Measurements from ENCODE around the gene ZKSCAN8. TPM values are rescaled to one million over a fixed set of nuclear protein-coding genes. Genes with fewer than 3 reads are reported as not detected.
A peak's percentile ranks its signal among the peaks of the same experiment; 100 is the strongest.
"Not testable (repeated sequence)": the region's sequence is repeated elsewhere in the genome, so short reads cannot be mapped to it uniquely, and the experiment has no call there.

ZKSCAN8 gene
- total RNA-seq, result 25.7 and 27.4 TPM in 2 replicates

- Histone ChIP-seq H2AFZ (ENCODE audit: low read length) (peak within 1 kb of the TSS; percentile 98), H3K9me3 (ENCODE audit: low read depth, low read length) (no peaks in the 10 kb centered on the region), H3K79me2 (ENCODE audit: insufficient read depth, low read length) (peaks cover 57% of the 10 kb centered on the region), H3K27ac (ENCODE audit: low read depth, low read length) (peak within 1 kb of the TSS; percentile 66), H3K36me3 (ENCODE audit: insufficient read depth, low read length) (peaks cover 5% of the 10 kb centered on the region), H3K4me2 (ENCODE audit: insufficient read depth, low read length) (peak within 1 kb of the TSS; percentile 87), H4K20me1 (ENCODE audit: insufficient read depth, low read length) (peaks cover 8% of the 10 kb centered on the region), H3K4me3 (ENCODE audit: insufficient read depth, low read length) (peak within 1 kb of the TSS; percentile 86), H3K4me1 (ENCODE audit: insufficient read depth, low read length) (peaks cover 16% of the 10 kb centered on the region), H3K27me3 (ENCODE audit: insufficient read depth, low read length) (no peaks in the 10 kb centered on the region)
- peak; percentile 88 for DNase-seq (ENCODE audit: insufficient read length, low spot score, missing footprints)
- no peak for TF ChIP-seq CTCF (IDR thresholded peaks at IDR 0.05; ENCODE audit: extremely low read depth, low read depth, low read length)
Measured at GRCh38 chr6:28141500-28142329, at the start of gene ZKSCAN8. ZKSCAN8 (plus strand) TSS chr6:28141883; CDS start chr6:28148408, 6,525 bp downstream.

- not testable (repeated sequence) for H3K27ac ChIP-seq (ENCODE audit: low read depth, low read length); H3K4me2 ChIP-seq (ENCODE audit: insufficient read depth, low read length); H2AFZ ChIP-seq (ENCODE audit: low read length); H3K9me3 ChIP-seq (ENCODE audit: low read depth, low read length); H3K27me3 ChIP-seq (ENCODE audit: insufficient read depth, low read length); H3K79me2 ChIP-seq (ENCODE audit: insufficient read depth, low read length); H3K4me3 ChIP-seq (ENCODE audit: insufficient read depth, low read length); H3K4me1 ChIP-seq (ENCODE audit: insufficient read depth, low read length); DNase-seq (ENCODE audit: insufficient read length, low spot score, missing footprints); H4K20me1 ChIP-seq (ENCODE audit: insufficient read depth, low read length); H3K36me3 ChIP-seq (ENCODE audit: insufficient read depth, low read length)
Measured at GRCh38 chr6:28102222-28102621, 39.5 kb upstream of the ZKSCAN8 start.

GRCh38 chr6:28102699-28103098 is 39.0 kb upstream of the ZKSCAN8 start:
- not testable (repeated sequence) for H3K27ac ChIP-seq (ENCODE audit: low read depth, low read length); H3K36me3 ChIP-seq (ENCODE audit: insufficient read depth, low read length); H3K27me3 ChIP-seq (ENCODE audit: insufficient read depth, low read length); H3K79me2 ChIP-seq (ENCODE audit: insufficient read depth, low read length); H4K20me1 ChIP-seq (ENCODE audit: insufficient read depth, low read length); H3K4me3 ChIP-seq (ENCODE audit: insufficient read depth, low read length); H3K4me1 ChIP-seq (ENCODE audit: insufficient read depth, low read length); DNase-seq (ENCODE audit: insufficient read length, low spot score, missing footprints); H2AFZ ChIP-seq (ENCODE audit: low read length); H3K9me3 ChIP-seq (ENCODE audit: low read depth, low read length); H3K4me2 ChIP-seq (ENCODE audit: insufficient read depth, low read length)

GRCh38 chr6:28104392-28105244 is 37.1 kb upstream of the ZKSCAN8 start:
- Histone ChIP-seq H3K27ac (ENCODE audit: low read depth, low read length) (peak overlapping the region; percentile 28), H3K4me2 (ENCODE audit: insufficient read depth, low read length) (peak overlapping the region; percentile 98), H3K36me3 (ENCODE audit: insufficient read depth, low read length) (no peaks in the 10 kb centered on the region), H3K79me2 (ENCODE audit: insufficient read depth, low read length) (no peaks in the 10 kb centered on the region), H4K20me1 (ENCODE audit: insufficient read depth, low read length) (no peaks in the 10 kb centered on the region), H3K4me1 (ENCODE audit: insufficient read depth, low read length) (peaks cover 6% of the 10 kb centered on the region), H3K4me3 (ENCODE audit: insufficient read depth, low read length) (peak overlapping the region; percentile 88), H3K27me3 (ENCODE audit: insufficient read depth, low read length) (no peaks in the 10 kb centered on the region), H3K9me3 (ENCODE audit: low read depth, low read length) (no peaks in the 10 kb centered on the region), H2AFZ (ENCODE audit: low read length) (peak overlapping the region; percentile 99)
- DNase-seq (ENCODE audit: insufficient read length, low spot score, missing footprints), result peak; percentile 93
- peak; percentile 37 for TF ChIP-seq CTCF (IDR thresholded peaks at IDR 0.05; ENCODE audit: extremely low read depth, low read depth, low read length)
